Right ventricle myocardium inferior (tissue), 1 donor: Measurements from ENCODE around the gene MTHFD1L. TPM values are rescaled to one million over a fixed set of nuclear protein-coding genes. Genes with fewer than 3 reads are reported as not detected.
A peak's percentile ranks its signal among the peaks of the same experiment; 100 is the strongest.
"Not testable (repeated sequence)": the region's sequence is repeated elsewhere in the genome, so short reads cannot be mapped to it uniquely, and the experiment has no call there.

Source experiments
- ATAC-seq: fragments of 200-7000 bp; cut with Tn5 transposase; one replicate; pipeline ENCODE4 v1.9.1; 2020; ENCODE audit warnings: mild to moderate bottlenecking, moderate library complexity
- DNase-seq: peaks from one replicate; pipeline ENCODE4 v3.0.0; 2021; ENCODE audit errors: missing footprints
- intact Hi-C: fragments of 100-400 bp; cut with DNase I; formaldehyde crosslinking; loops from one replicate; pipeline ENCODE4 v1.11.0; 2022
- total RNA-seq: library from RNA; stranded (reverse); fragmentation: NEBNext Ultra II Directional; extraction: Animal tissue kit (Norgen Biotek cat#: 25700); gene quantifications from one replicate; pipeline ENCODE4 v1.2.1, GENCODE V29; 2021
- donor health status: DM: no; HTN: yes; CAD: no; lungs with severe emphysema.

The MTHFD1L gene
- total RNA-seq, 1 donor from 2014 or later: 3.4 TPM

DNA sequence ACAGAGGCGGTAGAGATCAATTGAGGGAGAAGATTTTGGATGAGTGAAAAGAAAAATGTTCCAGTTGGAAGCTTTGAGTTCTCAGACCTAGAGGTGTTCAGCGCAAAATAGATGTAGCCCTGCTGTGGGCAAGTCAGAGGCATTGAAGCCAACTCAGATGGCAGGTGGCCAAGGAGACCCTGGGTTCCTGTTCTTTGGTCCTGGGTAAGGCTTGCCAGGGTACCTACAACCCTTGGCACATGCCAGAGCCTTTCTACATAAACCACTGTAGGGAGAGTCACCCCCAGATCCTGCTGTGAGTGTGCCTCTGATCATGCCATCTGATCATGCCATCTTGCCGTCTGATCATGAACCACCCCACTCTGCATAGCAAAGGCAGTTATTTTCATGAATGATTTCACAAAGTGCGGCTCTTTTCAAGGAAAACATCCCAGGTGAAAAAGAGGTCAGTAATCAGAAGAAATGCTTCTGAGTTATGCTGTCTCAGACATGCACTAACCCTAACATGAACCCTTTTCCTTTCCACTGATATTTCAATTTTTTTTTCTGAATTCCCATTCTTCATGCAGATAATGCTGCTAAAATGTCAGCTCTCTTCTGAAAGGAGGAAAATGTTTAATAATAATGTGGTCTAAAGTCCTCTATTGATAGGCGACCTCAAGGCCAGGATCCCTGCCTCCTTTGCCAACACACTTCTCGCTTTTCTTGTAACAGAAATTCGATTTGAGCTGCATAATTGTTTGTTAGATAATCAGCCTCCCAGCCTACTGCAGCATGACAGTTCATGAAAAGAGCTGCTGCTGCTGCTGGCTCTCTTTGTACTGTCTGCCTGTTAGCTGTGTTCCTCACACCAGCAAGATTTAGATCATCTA is 153.6 kb downstream of the MTHFD1L start:
- no peak for ATAC-seq
- intact Hi-C loops: loop anchor here (10.0 kb wide), 1 partner anchor 126 kb away; no protein-coding TSS in a partner anchor
- no peak for DNase-seq

DNA sequence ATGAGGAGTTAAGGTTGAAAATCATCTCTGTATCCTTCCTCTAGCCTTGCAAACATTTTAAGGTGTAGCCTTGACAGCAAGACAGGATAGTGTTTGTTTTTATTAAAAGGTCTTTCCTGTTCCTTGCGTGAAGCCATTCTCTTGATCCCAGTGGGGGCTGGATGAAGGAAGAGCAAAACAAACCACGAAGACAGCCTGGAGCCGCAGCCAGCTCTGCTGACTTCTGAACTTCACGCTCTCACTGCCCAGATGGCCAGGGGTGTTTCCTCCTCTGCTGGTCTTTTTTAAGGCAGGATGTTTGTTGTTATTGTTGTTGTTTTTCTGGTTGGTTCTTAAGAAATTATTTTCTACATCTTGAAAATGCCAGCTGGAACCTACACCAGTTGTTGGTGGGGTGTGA is 156.4 kb downstream of the MTHFD1L start:
- intact Hi-C loops: no loop called here
- ATAC-seq (no peak), DNase-seq (no peak)

DNA sequence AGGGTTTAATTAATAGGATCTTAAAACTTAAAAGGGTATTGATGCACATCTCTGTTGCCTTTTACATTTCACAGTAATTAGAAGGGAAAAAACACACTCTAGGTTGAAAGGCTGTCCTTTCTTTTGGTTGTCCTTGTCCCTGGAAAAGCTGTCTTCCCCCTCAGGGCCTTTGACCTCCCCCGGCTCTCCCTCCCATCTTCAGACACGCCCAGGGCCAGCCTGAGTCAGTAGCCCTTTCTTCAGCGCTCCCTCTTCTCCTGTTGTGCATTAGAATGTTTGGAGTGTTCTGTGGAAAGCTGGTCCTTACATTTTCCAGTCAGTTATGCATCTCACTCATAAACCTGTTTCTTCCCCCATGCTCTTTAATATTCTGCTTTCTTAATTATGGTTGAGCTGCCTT is 157.0 kb downstream of the MTHFD1L start:
- no peak for ATAC-seq
- intact Hi-C loops: no loop called here
- no peak for DNase-seq

DNA sequence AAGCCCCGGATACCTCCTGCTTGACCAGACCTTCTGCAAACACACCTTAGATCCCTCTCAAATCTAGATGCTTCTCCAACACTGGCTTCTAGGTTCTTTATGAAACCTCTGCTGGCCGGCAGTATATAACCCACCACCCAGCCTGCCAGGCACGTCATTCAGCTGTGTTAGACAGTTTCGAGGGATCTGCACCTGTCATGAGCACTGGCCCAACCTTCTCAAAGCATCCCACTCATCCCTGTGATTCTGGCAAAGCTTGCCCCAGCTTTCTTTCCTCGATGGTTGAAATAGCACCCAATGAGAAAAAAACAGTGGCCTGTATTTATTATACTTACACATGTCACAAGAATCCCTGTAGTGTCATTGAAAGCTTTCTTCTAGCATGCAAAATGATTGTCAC is 157.8 kb downstream of the MTHFD1L start:
- intact Hi-C loops: no loop called here
- DNase-seq: no peak
- no peak for ATAC-seq

DNA sequence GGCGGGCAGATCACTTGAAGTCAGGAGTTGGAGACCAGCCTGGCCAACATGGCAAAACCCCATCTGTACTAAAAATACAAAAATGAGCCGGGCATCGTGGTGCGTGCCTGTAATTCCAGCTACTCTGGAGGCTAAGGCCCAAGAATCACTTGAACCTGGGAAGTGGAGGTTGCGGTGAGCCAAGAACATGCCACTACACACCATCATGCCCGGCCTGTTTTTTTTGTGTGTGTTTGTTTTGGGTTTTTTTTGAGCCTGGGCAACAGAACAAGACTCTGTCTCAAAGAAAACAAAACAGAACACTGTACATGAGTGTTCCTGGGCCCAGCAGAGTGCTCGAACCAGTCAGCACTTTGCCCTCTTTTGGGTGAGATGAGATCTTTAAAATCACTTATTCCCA is 159.1 kb downstream of the MTHFD1L start:
- peak; percentile 69 for ATAC-seq
- intact Hi-C loops: no loop called here
- DNase-seq: no peak

DNA sequence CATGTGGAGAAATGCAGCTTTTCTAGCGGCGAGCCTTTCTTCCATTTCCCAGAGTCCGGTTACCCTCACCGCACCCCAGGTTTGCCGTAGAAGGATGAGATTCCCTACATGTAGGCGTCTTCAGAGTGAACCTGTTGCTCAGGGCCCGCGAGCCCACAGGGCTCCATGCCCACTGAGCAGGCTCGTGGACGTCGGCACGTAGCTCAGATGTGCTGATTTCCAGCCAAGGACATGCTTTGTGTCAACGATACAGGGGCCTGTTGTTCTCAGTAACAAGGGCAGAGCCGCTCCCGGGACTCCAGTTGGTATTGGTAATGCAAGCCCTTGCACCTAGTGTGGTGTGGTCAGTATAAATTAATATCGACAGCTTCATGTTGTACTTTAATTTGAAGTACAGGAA is 159.6 kb downstream of the MTHFD1L start:
- DNase-seq: peak; percentile 78
- peak; percentile 86 for ATAC-seq
- intact Hi-C loops: no loop called here

DNA sequence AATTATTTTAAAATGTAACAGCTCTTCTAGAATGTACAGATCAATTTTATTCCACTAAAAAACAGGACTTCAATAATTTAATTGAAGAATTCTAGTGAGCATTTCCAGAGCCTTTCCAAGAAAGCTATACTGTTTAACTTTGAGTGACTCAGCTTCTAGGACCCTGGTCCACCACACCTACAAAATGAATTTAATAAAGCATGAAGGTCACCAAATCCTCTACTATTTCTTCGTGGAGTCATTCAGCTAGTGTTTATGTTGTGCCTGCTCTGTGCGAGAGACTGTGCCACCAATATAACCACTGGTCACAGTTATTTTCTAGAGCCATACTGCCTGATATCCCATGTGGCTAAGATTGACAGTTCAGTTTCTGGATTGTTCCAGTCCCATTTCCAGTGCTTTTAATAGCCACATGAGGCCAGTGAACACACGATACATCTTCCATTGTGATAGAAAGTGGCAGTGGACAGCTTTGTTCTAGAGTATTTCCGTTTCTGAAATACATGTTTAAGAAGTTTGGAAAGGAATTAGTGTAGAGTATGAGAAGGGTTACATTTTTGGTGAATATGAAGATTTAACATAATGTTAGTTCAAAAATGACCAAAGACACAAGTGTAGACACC is 160.7 kb downstream of the MTHFD1L start:
- no peak for DNase-seq
- no peak for ATAC-seq
- intact Hi-C loops: no loop called here

DNA sequence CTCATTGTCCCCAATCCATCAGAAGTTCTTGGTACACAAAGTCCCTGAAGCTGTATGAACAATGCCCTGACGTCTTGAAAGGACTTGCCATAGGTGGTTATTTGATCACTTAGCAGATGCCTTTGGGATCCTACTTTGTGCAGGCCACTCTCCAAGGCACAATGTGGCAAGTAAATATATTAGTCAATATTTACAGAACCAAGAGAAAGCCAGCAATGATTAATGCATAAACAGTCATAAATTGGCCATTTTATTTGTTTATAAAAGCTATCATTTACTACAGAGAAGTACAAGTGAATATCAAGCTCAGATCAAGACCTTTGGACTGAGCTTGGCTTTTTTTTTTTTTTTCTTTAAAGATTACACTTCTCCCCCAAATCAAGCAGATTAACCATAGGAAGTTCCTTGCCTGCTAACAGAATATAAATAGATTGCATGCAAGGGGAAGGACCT is 161.8 kb downstream of the MTHFD1L start:
- no peak for ATAC-seq
- intact Hi-C loops: no loop called here
- no peak for DNase-seq

DNA sequence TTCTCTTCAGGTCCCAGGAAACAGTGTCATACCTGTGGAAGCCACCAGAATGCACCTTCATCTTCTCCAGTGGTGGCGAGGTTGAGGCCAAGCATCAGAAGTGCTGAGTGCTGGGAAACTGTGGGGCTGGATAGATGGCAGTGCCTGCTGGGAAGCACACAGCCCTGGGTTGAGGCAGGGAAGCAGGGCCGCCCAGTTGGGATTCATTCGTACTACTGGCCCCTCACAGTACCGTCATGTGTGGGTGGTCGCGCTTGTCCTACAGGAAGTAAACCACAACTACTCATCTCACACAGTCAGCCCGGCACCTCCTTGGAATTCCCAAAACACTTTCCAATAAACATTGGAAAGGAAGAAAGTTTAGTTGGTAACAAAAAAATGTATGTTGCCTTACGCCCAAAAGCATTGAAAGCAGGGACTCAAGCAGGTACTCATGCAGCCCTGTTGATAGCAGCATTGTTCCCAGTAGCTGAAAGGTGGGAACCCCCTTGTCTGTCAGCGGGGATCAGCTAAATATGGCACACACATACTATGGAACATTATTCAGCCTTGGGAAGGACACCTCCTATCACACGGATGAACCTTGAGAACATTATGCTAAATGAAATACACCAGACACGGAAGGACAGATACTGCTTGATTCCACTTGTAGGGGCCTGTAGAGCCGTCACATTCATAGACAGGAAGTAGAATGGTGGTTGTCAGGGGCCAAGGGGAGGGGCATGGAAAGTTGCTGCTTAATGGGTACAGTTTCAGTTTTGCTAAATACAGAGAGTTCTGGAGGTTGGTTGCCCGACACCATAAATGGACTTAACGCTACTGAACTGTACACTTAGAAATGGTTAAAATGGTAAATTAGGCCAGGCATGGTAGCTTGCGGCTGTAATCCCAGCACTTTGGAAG is 162.7 kb downstream of the MTHFD1L start:
- DNase-seq (no peak), ATAC-seq (no peak)
- intact Hi-C loops: no loop called here

DNA sequence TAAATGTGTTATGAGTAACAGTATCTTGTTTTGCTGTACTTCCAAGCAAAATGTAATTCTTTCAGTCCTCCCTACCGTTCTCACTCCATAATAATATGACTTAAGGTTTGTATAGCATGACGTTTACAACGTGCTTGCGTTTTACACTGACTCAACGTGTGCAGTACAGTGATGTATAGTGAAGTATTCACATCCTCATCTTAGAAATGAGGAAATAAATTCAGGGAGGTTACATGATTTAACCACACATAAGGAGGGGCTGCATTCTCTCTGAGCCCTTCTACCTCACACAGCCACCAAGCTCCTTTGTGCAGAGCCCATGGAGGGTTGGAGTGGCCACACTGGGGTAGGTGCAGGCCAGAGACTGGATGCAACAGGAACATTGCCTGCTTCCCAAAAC is 164.5 kb downstream of the MTHFD1L start:
- ATAC-seq (no peak), DNase-seq (no peak)
- intact Hi-C loops: no loop called here

DNA sequence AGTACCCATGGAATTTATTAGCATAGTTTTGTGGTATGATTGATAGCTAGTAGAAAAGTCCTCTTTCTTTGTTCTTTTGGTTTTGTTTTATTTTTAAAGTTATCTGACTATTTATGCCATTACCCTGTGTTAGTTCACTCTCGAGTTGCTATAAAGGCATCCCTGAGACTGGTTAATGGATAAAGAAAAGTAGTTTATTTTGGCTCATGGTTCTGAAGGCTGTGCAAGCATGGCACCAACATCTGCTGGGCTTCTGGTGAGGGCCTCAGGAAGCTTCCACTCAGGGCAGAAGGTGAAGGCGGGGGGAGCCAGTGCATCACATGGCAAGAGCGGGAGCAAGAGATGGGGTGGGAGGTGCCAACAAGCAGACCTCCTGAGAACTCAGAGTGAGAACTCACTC is 166.5 kb downstream of the MTHFD1L start:
- DNase-seq (no peak), ATAC-seq (no peak)
- intact Hi-C loops: no loop called here

DNA sequence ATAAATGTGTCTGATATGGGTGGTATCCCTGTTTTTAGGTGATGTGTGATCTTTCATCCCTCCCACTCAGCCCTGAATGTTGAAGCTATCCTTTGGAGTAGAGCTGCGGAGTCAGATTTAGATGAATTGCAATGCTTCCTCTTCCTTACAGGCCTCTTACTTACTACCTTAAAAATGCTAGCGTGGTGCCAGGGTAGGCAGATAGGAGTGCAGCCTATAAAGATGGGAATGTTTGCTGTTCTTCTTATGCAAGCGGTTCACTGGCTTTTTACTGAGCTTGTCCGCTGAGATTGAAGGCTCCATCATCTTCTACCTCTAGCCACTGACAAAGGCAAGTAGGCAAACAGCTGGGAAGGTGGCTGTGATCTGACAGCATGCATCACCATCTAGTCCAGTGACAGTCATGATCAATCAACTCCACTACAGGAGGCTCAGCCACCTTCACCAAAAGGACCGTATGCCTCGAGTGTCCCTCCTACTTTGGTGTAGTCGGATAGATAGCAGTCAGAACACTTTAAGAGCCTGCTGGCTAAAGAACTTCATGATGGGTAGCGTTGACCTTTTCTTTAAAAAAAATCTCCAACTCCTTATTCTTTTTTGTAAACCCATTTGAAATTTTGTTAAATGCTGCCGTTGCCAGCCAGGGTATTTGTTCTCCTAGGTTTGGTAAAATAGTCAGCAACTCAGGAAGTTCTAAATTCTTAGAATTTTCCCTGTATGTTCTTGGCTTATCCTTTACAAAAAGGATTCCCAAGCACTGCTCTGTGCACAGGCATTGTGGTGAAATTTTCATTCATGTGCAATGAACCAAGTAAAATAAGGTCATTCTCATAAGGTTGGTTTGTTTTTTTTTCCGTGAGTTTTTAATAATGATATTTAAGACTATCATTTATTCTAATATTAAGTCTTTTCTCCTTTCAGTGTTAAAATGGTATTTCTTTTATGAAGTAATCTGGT is 169.6 kb downstream of the MTHFD1L start:
- intact Hi-C loops: no loop called here
- DNase-seq (no peak), ATAC-seq (no peak)

DNA sequence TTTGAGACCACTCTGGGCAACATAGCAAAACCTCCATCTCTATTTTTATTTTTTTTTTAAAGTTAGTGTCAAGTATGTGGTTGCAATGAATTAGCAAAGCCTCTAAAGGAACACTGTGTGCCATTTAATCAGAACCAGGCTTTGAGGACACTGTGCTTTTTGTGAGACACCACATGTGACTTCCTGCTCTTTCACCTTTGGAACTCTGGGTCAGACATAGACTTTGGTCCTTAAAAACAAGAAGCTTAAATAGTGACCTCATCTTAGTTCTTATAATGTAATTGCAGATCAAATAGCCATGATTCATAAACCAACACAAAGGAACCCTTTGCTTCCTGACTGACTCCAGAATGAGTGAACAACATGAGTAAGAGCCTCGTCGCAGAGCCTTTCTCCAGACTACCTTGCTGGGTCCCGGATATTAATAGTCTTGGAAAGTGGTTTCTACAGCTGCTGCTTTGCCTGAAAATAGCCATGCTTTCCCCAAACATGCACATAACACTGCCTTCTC is 170.8 kb downstream of the MTHFD1L start:
- DNase-seq, intact Hi-C loops, ATAC-seq: not testable (repeated sequence)

DNA sequence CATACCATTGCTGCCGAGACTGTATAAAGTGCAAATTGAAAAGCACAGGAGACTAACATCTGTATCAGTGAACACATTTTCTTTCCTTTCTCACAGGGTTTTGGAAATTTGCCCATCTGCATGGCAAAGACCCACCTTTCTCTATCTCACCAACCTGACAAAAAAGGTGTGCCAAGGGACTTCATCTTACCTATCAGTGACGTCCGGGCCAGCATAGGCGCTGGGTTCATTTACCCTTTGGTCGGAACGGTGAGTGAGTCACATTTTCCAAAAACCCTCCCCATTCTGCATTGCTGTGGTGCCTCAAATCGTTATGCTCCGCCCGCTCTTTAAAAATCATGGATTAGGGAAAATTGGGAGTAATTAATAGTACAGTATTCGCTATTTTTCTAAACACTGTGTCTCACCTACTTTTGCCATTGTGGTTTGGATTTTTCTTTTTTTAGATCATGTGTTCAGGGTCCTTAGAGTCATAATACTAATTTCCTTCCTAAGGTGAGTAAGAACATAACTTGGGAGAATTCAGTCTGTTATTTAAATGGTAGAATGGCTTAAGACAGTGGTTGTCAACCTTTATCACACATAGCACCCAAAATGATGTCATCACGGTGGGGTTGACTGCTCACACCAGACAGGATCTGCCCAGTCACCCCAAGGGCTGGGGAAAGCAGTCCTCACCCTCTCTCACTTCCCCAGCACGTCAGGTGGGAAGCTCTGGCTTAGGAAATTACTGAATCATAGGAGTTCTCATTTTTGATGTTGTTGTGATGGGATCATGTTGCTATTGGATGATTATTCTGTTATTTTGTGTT is 171.6 kb downstream of the MTHFD1L start:
- no peak for ATAC-seq
- intact Hi-C loops: no loop called here
- no peak for DNase-seq

DNA sequence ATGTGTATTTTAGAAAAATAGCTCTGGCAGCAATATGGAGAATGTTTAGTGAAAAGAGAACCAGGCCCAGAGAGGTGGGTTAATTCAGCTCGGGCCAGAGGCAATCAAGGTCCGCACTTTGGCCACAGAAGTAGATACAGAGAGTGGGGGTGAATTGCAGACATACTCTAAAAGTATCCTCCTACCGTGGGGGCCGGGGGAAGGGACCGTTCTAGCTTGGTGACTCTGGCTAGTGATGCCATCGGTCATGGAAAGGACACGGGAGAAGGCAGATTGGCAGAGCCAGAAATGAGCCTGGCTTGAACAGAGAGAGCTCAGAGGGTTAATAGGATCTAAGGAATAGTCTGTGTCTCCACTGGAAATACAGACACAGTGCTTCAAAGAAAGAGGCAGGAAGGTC is 173.1 kb downstream of the MTHFD1L start:
- ATAC-seq (no peak), DNase-seq (no peak)
- intact Hi-C loops: no loop called here

DNA sequence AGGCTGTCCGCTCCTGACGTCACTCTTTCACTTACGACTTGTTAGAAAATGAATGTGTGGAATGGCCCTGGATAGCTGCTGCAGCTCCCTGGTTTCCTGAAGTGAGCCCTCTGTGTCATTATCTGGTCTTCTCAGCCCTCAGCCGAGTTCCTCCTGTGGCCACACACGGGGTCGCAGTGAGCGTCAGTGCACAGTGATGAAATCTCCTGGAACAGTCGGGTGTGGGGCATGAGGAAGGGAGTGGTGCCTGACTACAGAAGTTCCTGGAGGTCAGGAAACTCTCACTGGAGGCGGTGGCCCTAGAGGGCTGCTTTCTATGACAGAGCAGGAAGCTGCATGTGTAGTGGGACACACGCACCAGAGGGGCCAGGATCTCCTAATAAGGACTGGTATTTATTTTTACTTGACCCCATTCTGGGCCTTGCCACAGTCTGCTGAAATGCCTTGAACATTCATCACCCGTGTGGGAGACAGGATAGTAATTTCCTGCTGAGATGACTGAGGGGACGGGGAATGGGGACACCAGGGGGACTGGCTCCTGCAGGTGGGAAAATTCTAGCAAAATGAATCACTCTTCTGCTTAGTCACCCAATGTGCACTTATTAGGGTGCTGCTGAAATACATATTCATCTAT is 175.5 kb downstream of the MTHFD1L start:
- ATAC-seq (peak; percentile 91), DNase-seq (peak; percentile 81)
- intact Hi-C loops: loop anchor here (5.0 kb wide), 1 partner anchor 46 kb away; no protein-coding TSS in a partner anchor

DNA sequence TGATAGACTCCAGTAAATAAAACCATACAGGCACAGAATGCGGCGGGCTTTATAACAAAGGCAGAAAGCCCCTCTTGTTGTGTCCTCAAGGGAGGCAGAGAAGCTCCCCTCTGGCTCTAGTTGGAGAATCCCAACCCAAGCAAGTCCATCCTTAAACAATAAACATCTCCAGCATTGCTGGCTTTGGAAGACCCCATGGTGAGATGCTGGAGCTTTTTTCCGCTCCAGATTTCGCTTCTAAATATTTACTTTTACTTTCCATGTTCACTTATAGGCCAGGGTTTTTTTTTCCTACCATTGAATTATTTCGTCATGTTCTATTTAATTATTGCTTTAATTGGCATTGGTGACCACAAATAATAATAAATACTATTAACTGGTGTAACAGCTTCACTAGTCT is 176.2 kb downstream of the MTHFD1L start:
- intact Hi-C loops: loop anchor here (5.0 kb wide), 1 partner anchor 46 kb away; no protein-coding TSS in a partner anchor
- ATAC-seq (no peak), DNase-seq (no peak)
